ENCODE data around the gene ESPN. TPM values are rescaled to one million over a fixed set of nuclear protein-coding genes. Genes with fewer than 3 reads are reported as not detected.
A peak's percentile ranks its signal among the peaks of the same experiment; 100 is the strongest.

The ESPN gene
- total RNA-seq, 4 donors from 2014 or later, result 40.2 to 368 (median 157) TPM

DNA sequence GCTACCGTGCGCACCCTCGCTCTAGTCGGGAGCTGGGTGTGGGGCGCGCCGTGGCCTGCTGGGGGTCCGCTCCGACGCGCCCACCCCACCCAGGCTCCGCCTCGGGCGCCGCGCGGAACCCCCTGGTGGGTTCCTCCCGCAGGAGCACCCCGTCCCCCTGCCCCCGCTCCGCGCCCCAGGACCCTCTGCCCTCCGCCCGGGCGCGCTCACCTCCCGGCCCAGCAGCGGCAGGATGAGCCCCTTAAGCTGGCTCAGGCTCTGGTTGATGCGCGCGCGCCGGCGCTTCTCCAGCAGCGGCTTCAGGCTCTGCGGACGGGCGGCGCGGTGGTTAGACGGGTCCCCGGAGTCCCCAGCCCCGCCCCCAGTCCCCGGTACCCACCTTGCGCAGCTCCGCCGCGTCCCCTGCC, 5.2 kb upstream of the ESPN start:
- intact Hi-C loops (cut with DNase I; ENCODE audit: low total_unique reads) (loop anchor here (5.0 kb wide), 1 partner anchor 647 kb away; no protein-coding TSS in a partner anchor), in situ Hi-C loops (cut with MboI; ENCODE audit: low pct_ligation_motif_present in 1 of 4, low pct_unique_long_range_greater_than_20kb in 1 of 4, low sequenced_read_pairs in 3 of 4) (loop anchor here in 1 of 4 donors (25.0 kb wide), 1 partner anchor 182 kb away; the partner anchor contains the start of genes HES3 and ICMT)
- no peaks in the 10 kb centered on the region for H3K36me3 ChIP-seq
- peak overlapping the region; percentile 19 to 56 (median 41) for H3K4me3 ChIP-seq
- H3K27me3 ChIP-seq, result peaks cover 91% of the 10 kb centered on the region
- peaks cover 22 to 60% (median 56%) of the 10 kb centered on the region in 4 donors for H3K4me1 ChIP-seq
- no peaks in the 10 kb centered on the region for H3K9me3 ChIP-seq
- H3K27ac ChIP-seq, result peak overlapping the region; percentile 63 to 84 (median 76)
- 3% methylated on average over 27 of the region's 48 CpGs; no CpG with 5 or more reads in 1 of the 2 donors for WGBS, 2 donors (ENCODE audit: low coverage in 1 of 2)
- no peak for DNase-seq
- TF ChIP-seq, protein P1, sequence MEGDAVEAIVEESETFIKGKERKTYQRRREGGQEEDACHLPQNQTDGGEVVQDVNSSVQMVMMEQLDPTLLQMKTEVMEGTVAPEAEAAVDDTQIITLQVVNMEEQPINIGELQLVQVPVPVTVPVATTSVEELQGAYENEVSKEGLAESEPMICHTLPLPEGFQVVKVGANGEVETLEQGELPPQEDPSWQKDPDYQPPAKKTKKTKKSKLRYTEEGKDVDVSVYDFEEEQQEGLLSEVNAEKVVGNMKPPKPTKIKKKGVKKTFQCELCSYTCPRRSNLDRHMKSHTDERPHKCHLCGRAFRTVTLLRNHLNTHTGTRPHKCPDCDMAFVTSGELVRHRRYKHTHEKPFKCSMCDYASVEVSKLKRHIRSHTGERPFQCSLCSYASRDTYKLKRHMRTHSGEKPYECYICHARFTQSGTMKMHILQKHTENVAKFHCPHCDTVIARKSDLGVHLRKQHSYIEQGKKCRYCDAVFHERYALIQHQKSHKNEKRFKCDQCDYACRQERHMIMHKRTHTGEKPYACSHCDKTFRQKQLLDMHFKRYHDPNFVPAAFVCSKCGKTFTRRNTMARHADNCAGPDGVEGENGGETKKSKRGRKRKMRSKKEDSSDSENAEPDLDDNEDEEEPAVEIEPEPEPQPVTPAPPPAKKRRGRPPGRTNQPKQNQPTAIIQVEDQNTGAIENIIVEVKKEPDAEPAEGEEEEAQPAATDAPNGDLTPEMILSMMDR (IDR thresholded peaks at IDR 0.05), result no peak
- TF ChIP-seq POLR2A (IDR thresholded peaks at IDR 0.05), result no peak
- TF ChIP-seq POLR2AphosphoS5 (IDR thresholded peaks at IDR 0.05), result no peak
- no peak for TF ChIP-seq EP300 (IDR thresholded peaks at IDR 0.05; ENCODE audit: low read depth)

DNA sequence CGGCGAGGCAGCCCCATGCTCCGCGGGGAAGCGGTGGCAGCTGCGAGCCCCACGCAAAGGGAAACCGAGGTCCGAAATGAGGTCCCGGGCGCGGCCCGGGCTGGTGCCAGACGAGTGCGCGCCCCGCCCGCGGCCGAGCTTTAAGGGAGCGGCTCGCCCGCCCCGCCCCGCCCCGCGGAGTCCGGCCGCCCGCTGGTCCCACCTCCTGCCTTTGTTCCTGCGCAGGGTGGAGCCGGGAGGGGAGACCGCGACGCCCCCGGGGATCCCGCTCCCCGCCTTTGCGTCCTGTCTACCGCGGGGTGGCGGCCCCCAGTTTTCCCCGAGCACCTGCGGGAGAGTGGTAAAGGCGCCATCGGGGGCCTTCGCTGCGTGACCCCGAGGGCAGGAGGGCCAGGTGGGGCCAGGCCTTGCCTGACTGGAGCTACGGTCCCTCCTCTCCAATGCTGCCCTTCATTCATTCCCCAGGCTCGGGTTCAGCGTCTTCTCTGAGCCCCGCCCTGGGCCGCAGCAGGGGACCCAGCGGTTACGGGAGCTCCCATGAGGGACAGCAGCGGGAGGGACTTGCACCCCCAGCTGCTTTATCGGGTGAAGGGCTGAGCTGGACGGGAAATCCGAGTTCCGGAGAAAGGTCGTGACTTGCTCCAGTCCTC, 4.6 kb upstream of the ESPN start, which contains the start of gene HES2:
Gene HES2, minus strand, starts transcription at position 116 of the 650 bp plus-strand sequence. Its CDS starts 99 bp downstream, at position 17.
- 2% methylated on average over 33 of the region's 62 CpGs; no CpG with 5 or more reads in 1 of the 2 donors for WGBS, 2 donors (ENCODE audit: low coverage in 1 of 2)
- peaks cover 17 to 58% (median 55%) of the 10 kb centered on the region in 4 donors for H3K4me1 ChIP-seq
- DNase-seq, result peak; percentile 80
- in situ Hi-C loops (cut with MboI; ENCODE audit: low pct_ligation_motif_present in 1 of 4, low pct_unique_long_range_greater_than_20kb in 1 of 4, low sequenced_read_pairs in 3 of 4), result loop anchor here in 1 of 4 donors (25.0 kb wide), 1 partner anchor 183 kb away; the partner anchor contains the start of genes HES3 and ICMT
- H3K9me3 ChIP-seq, result no peaks in the 10 kb centered on the region
- peak; percentile 58 for TF ChIP-seq POLR2A (IDR thresholded peaks at IDR 0.05)
- TF ChIP-seq, protein P1 (IDR thresholded peaks at IDR 0.05), result no peak
- TF ChIP-seq POLR2AphosphoS5 (IDR thresholded peaks at IDR 0.05), result peak in 2 of 3 donors; percentile 49 to 58
- peak within 1 kb of the TSS; percentile 19 to 56 (median 41) for H3K4me3 ChIP-seq
- peaks cover 91% of the 10 kb centered on the region for H3K27me3 ChIP-seq
- H3K36me3 ChIP-seq, result no peaks in the 10 kb centered on the region
- intact Hi-C loops (cut with DNase I; ENCODE audit: low total_unique reads), result loop anchor here (5.0 kb wide), 1 partner anchor 648 kb away; no protein-coding TSS in a partner anchor
- H3K27ac ChIP-seq, result peak within 1 kb of the TSS; percentile 63 to 84 (median 76)

DNA sequence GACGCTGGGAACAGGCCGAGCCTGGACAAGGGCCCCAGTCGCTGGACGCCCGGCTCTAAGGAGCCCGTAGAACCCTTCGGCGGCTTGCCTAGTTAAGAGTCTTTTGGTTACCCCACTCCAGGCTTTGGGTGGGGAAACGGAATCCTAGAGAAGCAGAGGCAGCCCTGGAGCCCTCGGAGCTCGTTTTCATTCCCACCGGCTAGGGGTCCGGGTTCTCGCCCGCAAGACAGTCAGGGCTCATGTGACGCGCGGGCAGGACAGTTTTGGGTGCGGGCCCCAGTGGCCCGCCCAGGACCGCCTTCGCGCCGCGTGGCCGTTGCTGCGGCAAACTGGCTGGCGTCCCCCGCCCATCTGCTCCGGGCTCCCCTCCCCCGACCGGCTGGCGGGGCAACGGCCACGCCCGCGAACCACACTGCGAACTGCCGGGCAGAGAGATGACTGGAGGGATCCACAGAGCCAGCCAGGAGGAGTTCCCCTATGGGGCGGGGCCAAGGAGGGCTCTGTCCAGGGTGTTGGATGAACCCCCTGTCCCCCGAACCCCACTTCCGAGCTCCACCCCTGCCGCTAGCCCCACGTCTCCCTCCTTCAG, 4.0 kb upstream of the ESPN start:
- TF ChIP-seq POLR2AphosphoS5 (IDR thresholded peaks at IDR 0.05), result peak in 2 of 3 donors; percentile 17 to 18
- TF ChIP-seq, protein P1 (IDR thresholded peaks at IDR 0.05), result no peak
- Histone ChIP-seq H3K9me3 (no peaks in the 10 kb centered on the region), H3K27ac (peak overlapping the region in 3 of 4 donors; percentile 72 to 84 (median 81)), H3K27me3 (peaks cover 91% of the 10 kb centered on the region), H3K4me1 (peaks cover 16 to 58% (median 56%) of the 10 kb centered on the region in 4 donors), H3K36me3 (no peaks in the 10 kb centered on the region), H3K4me3 (peak overlapping the region in 2 of 4 donors; percentile 51 to 56)
- WGBS, 2 donors (ENCODE audit: low coverage in 1 of 2), result 8% methylated on average over 36 of the region's 44 CpGs; no CpG with 5 or more reads in 1 of the 2 donors
- peak; percentile 71 for DNase-seq
- intact Hi-C loops (cut with DNase I; ENCODE audit: low total_unique reads), result no loop called here
- in situ Hi-C loops (cut with MboI; ENCODE audit: low pct_ligation_motif_present in 1 of 4, low pct_unique_long_range_greater_than_20kb in 1 of 4, low sequenced_read_pairs in 3 of 4), result loop anchor here in 1 of 4 donors (25.0 kb wide), 1 partner anchor 183 kb away; the partner anchor contains the start of genes HES3 and ICMT

DNA sequence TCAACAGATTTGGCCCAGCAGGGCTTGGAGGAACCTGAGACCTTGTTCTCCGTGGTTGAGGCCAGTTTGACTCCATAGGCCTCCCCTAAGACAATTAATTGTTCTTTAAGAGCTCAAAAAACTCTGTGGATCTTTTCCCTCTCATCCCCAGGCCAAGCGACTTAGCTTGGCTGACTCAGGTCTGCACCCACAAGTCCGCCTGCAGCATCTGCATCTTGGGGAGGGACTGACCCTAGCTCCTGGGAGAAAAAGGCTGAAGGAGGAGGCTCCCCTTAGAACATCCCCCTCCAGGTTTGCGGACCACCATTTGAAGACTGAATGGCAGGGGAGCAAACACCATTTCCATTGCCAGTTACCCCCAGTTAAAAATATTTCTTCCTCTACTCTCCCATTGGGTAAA, 3.3 kb upstream of the ESPN start:
- Histone ChIP-seq H3K27ac (no peak overlapping the region), H3K27me3 (peaks cover 91% of the 10 kb centered on the region), H3K36me3 (no peaks in the 10 kb centered on the region), H3K4me3 (no peak overlapping the region), H3K9me3 (no peaks in the 10 kb centered on the region), H3K4me1 (peaks cover 24 to 60% (median 58%) of the 10 kb centered on the region in 4 donors)
- WGBS, 2 donors (ENCODE audit: low coverage in 1 of 2), result 58 to 60% methylated on average over 2 to 4 of the region's 4 CpGs
- in situ Hi-C loops (cut with MboI; ENCODE audit: low pct_ligation_motif_present in 1 of 4, low pct_unique_long_range_greater_than_20kb in 1 of 4, low sequenced_read_pairs in 3 of 4), result loop anchor here in 1 of 4 donors (25.0 kb wide), 1 partner anchor 184 kb away; the partner anchor contains the start of genes HES3 and ICMT
- DNase-seq, result no peak
- TF ChIP-seq, protein P1 (IDR thresholded peaks at IDR 0.05), result no peak
- TF ChIP-seq EP300 (IDR thresholded peaks at IDR 0.05; ENCODE audit: low read depth) (no peak), POLR2A (IDR thresholded peaks at IDR 0.05) (no peak), POLR2AphosphoS5 (IDR thresholded peaks at IDR 0.05) (no peak)
- intact Hi-C loops (cut with DNase I; ENCODE audit: low total_unique reads), result no loop called here

Measured in transverse colon (tissue), 4 donors.